Cardiac muscle cell (in vitro differentiated cells and primary cell): ENCODE results near the gene KLB. TPM values are rescaled to one million over a fixed set of nuclear protein-coding genes. Genes with fewer than 3 reads are reported as not detected.
A peak's percentile ranks its signal among the peaks of the same experiment; 100 is the strongest.
"Not testable (repeated sequence)": the region's sequence is repeated elsewhere in the genome, so short reads cannot be mapped to it uniquely, and the experiment has no call there.

Experiments
- DNase-seq, 2 donors: peaks; one replicate each; pipeline versions ENCODE4 v3.0.0 to v3.0.0-alpha.2; 2010 to 2017; ENCODE audit warnings: low read depth in 1 of 2, low spot score in 1 of 2
- H3K27ac ChIP-seq: fragments of 200-600 bp; sonication (generic); 2 replicates; pipeline ENCODE4 v1.5.1; 2016
- H3K27me3 ChIP-seq: fragments of 200-600 bp; sonication (generic); 2 replicates; pipeline ENCODE4 v1.6.0; 2016; ENCODE audit warnings: control low read depth
- H3K36me3 ChIP-seq: fragments of 200-600 bp; sonication (generic); 2 replicates; pipeline ENCODE4 v1.5.1; 2016; ENCODE audit warnings: control low read depth
- H3K4me1 ChIP-seq: fragments of 200-600 bp; sonication (generic); 2 replicates; pipeline ENCODE4 v1.8.1; 2017; ENCODE audit warnings: low read depth, mild to moderate bottlenecking, mixed run types
- H3K4me3 ChIP-seq: fragments of 200-600 bp; sonication (generic); 2 replicates; pipeline ENCODE4 v1.5.1; 2016; ENCODE audit warnings: mild to moderate bottlenecking
- H3K9me3 ChIP-seq: fragments of 200-600 bp; sonication (generic); 2 replicates; pipeline ENCODE4 v1.5.1; 2017; ENCODE audit warnings: low read depth, mild to moderate bottlenecking, control low read depth
- polyA plus RNA-seq: library from polyadenylated mRNA; unstranded; fragments of >200 nt; fragmentation: Nextera tagmentation; extraction: Ambion mirVana; gene quantifications from 2 replicates; pipeline ENCODE4 v1.2.1, GENCODE V29; 2016
- total RNA-seq: library from RNA; depleted of rRNA; stranded (reverse); fragments of >200 nt; gene quantifications from 2 replicates; pipeline ENCODE4 v1.2.3, GENCODE V29; 2016
- TF ChIP-seq, protein P1 (sequence below): IDR thresholded peaks from 2 replicates; pipeline ENCODE4 v1.5.1; 2012; ENCODE audit warnings: low read depth, mild to moderate bottlenecking, low read length

The KLB gene
- total and polyA plus RNA-seq, 2 experiments from 2014 or later, result 0.12 TPM; not detected in 1

GRCh38 chr4:39452153-39452859 is 45.6 kb downstream of the KLB start:
- H3K36me3 ChIP-seq, result peaks cover 56% of the 10 kb centered on the region
- no peak overlapping the region for H3K27ac ChIP-seq
- DNase-seq, result no peak

DNA sequence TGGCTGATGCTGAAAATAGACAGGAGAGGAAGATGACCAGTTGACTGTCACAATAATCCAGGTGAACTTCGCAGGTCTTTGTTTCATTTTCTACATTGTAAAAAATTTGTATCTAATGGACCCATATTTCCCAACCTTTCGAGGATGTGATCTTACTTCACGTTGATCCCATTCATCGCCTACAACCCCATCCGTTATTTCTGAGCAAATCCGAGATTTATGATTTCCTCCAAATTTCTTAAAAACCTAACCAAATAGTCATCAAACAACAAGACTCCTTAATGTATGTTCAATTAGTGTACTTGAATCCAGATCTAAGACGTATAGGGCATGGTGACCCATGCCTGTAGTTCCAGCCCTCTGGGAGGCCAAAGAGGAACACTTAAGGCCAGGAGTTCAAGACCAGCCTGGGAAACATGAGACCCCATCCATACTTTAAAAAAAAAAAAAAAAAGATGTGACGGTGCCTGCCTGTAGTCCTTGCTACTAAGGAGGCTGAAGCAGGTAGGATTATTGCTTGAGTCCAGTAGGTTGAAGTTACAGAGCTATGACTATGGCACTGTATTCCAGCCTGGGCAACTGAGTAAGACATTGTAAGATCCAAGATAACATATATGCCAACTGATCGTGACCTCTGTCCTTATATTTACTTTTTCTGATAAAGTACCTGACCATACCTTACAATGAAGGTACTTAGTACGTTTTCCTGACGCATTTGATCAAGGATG is 46.3 kb downstream of the KLB start:
- Histone ChIP-seq H3K4me3 (no peak overlapping the region), H3K27ac (no peak overlapping the region), H3K4me1 (peaks cover 13% of the 10 kb centered on the region), H3K36me3 (peaks cover 60% of the 10 kb centered on the region), H3K9me3 (no peaks in the 10 kb centered on the region), H3K27me3 (no peaks in the 10 kb centered on the region)
- TF ChIP-seq, protein P1, sequence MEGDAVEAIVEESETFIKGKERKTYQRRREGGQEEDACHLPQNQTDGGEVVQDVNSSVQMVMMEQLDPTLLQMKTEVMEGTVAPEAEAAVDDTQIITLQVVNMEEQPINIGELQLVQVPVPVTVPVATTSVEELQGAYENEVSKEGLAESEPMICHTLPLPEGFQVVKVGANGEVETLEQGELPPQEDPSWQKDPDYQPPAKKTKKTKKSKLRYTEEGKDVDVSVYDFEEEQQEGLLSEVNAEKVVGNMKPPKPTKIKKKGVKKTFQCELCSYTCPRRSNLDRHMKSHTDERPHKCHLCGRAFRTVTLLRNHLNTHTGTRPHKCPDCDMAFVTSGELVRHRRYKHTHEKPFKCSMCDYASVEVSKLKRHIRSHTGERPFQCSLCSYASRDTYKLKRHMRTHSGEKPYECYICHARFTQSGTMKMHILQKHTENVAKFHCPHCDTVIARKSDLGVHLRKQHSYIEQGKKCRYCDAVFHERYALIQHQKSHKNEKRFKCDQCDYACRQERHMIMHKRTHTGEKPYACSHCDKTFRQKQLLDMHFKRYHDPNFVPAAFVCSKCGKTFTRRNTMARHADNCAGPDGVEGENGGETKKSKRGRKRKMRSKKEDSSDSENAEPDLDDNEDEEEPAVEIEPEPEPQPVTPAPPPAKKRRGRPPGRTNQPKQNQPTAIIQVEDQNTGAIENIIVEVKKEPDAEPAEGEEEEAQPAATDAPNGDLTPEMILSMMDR, result no peak
- no peak for DNase-seq

More at GRCh38 chr4:39452153-39452859, 45.6 kb downstream of the KLB start:
- peaks cover 7% of the 10 kb centered on the region for H3K4me1 ChIP-seq
- TF ChIP-seq, protein P1, result no peak
- H3K27me3 ChIP-seq, result no peaks in the 10 kb centered on the region
- no peak overlapping the region for H3K4me3 ChIP-seq
- no peaks in the 10 kb centered on the region for H3K9me3 ChIP-seq

GRCh38 chr4:39453738-39454137 is 47.0 kb downstream of the KLB start:
- Histone ChIP-seq H3K36me3 (peaks cover 60% of the 10 kb centered on the region), H3K27ac (no peak overlapping the region), H3K4me1 (peaks cover 13% of the 10 kb centered on the region), H3K4me3 (no peak overlapping the region), H3K27me3 (no peaks in the 10 kb centered on the region), H3K9me3 (no peaks in the 10 kb centered on the region)
- TF ChIP-seq, protein P1, result no peak
- DNase-seq, result no peak

GRCh38 chr4:39455486-39455885 is 48.8 kb downstream of the KLB start:
- TF ChIP-seq, protein P1, result no peak
- H3K4me3 ChIP-seq, result no peak overlapping the region
- H3K27ac ChIP-seq, result no peak overlapping the region
- peaks cover 60% of the 10 kb centered on the region for H3K36me3 ChIP-seq
- H3K9me3 ChIP-seq, result no peaks in the 10 kb centered on the region
- DNase-seq, result no peak
- peaks cover 13% of the 10 kb centered on the region for H3K4me1 ChIP-seq
- no peaks in the 10 kb centered on the region for H3K27me3 ChIP-seq

GRCh38 chr4:39456946-39457763 is 50.4 kb downstream of the KLB start:
- peak overlapping the region; percentile 86 for H3K4me3 ChIP-seq
- peaks cover 13% of the 10 kb centered on the region for H3K4me1 ChIP-seq
- no peak for DNase-seq
- no peaks in the 10 kb centered on the region for H3K9me3 ChIP-seq
- TF ChIP-seq, protein P1, result no peak
- peak overlapping the region; percentile 97 for H3K27ac ChIP-seq
- no peaks in the 10 kb centered on the region for H3K27me3 ChIP-seq
- H3K36me3 ChIP-seq, result peaks cover 52% of the 10 kb centered on the region

DNA sequence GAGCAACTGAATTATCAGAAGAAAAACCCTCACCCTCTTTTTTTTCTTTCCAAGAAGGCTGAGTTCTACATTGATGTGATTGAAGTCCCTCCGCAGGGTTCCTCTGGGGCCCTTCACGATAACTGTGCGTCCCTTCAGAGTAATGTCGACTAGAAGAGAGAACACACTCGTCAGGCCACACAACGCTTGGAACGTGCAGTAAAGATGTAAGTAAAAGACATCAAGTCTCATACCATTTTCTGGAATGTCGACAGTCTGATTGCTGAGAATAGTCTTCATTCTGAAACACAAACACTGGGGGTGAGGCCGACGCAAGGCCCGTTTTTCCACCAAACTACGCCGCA is 51.4 kb downstream of the KLB start:
- Histone ChIP-seq H3K4me1 (peaks cover 13% of the 10 kb centered on the region), H3K4me3 (peak overlapping the region; percentile 86), H3K36me3 (peaks cover 48% of the 10 kb centered on the region), H3K27ac (peak overlapping the region; percentile 97)
- not testable (repeated sequence) for H3K27me3 ChIP-seq, DNase-seq, H3K9me3 ChIP-seq
